CD4-positive, alpha-beta T cell treated with Interleukin-15 for 4 hours (primary cell): ENCODE measurements around the gene SLIT1.

ENCODE experiments used
- DNase-seq: peaks from one replicate; pipeline ENCODE4 v3.0.0-alpha.2; 2020; ENCODE audit warnings: low spot score

Gene SLIT1

GRCh38 chr10:97185326-97186058 is at the start of gene SLIT1:
Gene SLIT1, minus strand, starts transcription at chr10:97185959. Its CDS starts 285 bp downstream, at chr10:97185674.
- no peak for DNase-seq

GRCh38 chr10:97235353-97235752 is 49.6 kb upstream of the SLIT1 start:
- no peak for DNase-seq

- peak; percentile 13 for DNase-seq
Observed at GRCh38 chr10:97234400-97234799, 48.6 kb upstream of the SLIT1 start.

GRCh38 chr10:97230146-97230545 is 44.4 kb upstream of the SLIT1 start:
- no peak for DNase-seq

- DNase-seq, result no peak
Observed at GRCh38 chr10:97229322-97230015, 43.7 kb upstream of the SLIT1 start.

GRCh38 chr10:97228775-97229157 is 43.0 kb upstream of the SLIT1 start:
- no peak for DNase-seq

- DNase-seq, result no peak
Observed at GRCh38 chr10:97228130-97228774, 42.5 kb upstream of the SLIT1 start.

- no peak for DNase-seq
Observed at GRCh38 chr10:97226398-97226797, 40.6 kb upstream of the SLIT1 start.

GRCh38 chr10:97224483-97225435 is 39.0 kb upstream of the SLIT1 start:
- DNase-seq, result no peak

- no peak for DNase-seq
Observed at GRCh38 chr10:97222326-97222961, 36.7 kb upstream of the SLIT1 start.

GRCh38 chr10:97220355-97220754 is 34.6 kb upstream of the SLIT1 start:
- no peak for DNase-seq

- DNase-seq, result no peak
Observed at GRCh38 chr10:97217299-97217698, 31.5 kb upstream of the SLIT1 start.

GRCh38 chr10:97215619-97216260 is 30.0 kb upstream of the SLIT1 start:
- DNase-seq, result no peak

GRCh38 chr10:97213431-97213830 is 27.7 kb upstream of the SLIT1 start:
- DNase-seq, result no peak

- DNase-seq, result no peak
Observed at GRCh38 chr10:97211229-97211628, 25.5 kb upstream of the SLIT1 start.

- peak; percentile 65 for DNase-seq
Observed at GRCh38 chr10:97210543-97210960, 24.8 kb upstream of the SLIT1 start.

GRCh38 chr10:97207756-97208346 is 22.1 kb upstream of the SLIT1 start:
- no peak for DNase-seq

GRCh38 chr10:97207131-97207530 is 21.4 kb upstream of the SLIT1 start:
- DNase-seq, result no peak

- no peak for DNase-seq
Observed at GRCh38 chr10:97204826-97205679, 19.3 kb upstream of the SLIT1 start.

GRCh38 chr10:97203220-97203619 is 17.5 kb upstream of the SLIT1 start:
- DNase-seq, result no peak
